H9 (cell line): ENCODE data around the gene CXCL8. TPM values are rescaled to one million over a fixed set of nuclear protein-coding genes. Genes with fewer than 3 reads are reported as not detected.

Experiments
- DNase-seq: peaks from one replicate; pipeline ENCODE4 v3.0.0-alpha.2; 2017
- H2AFZ ChIP-seq: one replicate; pipeline ENCODE4 v1.6.1; 2013; ENCODE audit warnings: mild to moderate bottlenecking, low read length, control low read depth, moderate library complexity
- H2AK5ac ChIP-seq: 2 replicates; pipeline ENCODE4 v1.6.1; 2013; ENCODE audit warnings: low read length, control low read depth, mixed read lengths; ENCODE audit not compliant: insufficient read length
- H2BK120ac ChIP-seq: one replicate; pipeline ENCODE4 v1.6.1; 2013; ENCODE audit warnings: low read depth, mild to moderate bottlenecking, low read length, control low read depth, inconsistent platforms; ENCODE audit not compliant: poor library complexity, severe bottlenecking
- H2BK12ac ChIP-seq: 2 replicates; pipeline ENCODE4 v1.6.1; 2013; ENCODE audit warnings: low read length, control low read depth, mixed read lengths, low read depth; ENCODE audit not compliant: insufficient read length
- H2BK15ac ChIP-seq: 2 replicates; pipeline ENCODE4 v1.6.1; 2013; ENCODE audit warnings: low read depth, low read length, control low read depth
- H2BK20ac ChIP-seq: one replicate; pipeline ENCODE4 v1.6.1; 2013; ENCODE audit warnings: low read depth, mild to moderate bottlenecking, low read length, control low read depth, inconsistent platforms; ENCODE audit not compliant: poor library complexity, severe bottlenecking
- H2BK5ac ChIP-seq: 2 replicates; pipeline ENCODE4 v1.6.1; 2013; ENCODE audit warnings: low read length, control low read depth, mixed read lengths; ENCODE audit not compliant: insufficient read length
- H3K14ac ChIP-seq: 2 replicates; pipeline ENCODE4 v1.6.1; 2013; ENCODE audit warnings: low read length, control low read depth; ENCODE audit not compliant: insufficient read depth
- H3K18ac ChIP-seq: 2 replicates; pipeline ENCODE4 v1.6.1; 2013; ENCODE audit warnings: low read depth, mild to moderate bottlenecking, mixed read lengths, low read length, control low read depth; ENCODE audit not compliant: insufficient read length
- H3K23ac ChIP-seq: 2 replicates; pipeline ENCODE4 v1.6.1; 2013; ENCODE audit warnings: low read length, control low read depth, mixed read lengths, low read depth; ENCODE audit not compliant: insufficient read length
- H3K23me2 ChIP-seq: 2 replicates; pipeline ENCODE4 v1.6.1; 2013; ENCODE audit warnings: low read depth, mild to moderate bottlenecking, mixed read lengths, low read length, control low read depth; ENCODE audit not compliant: insufficient read length, poor library complexity, severe bottlenecking
- H3K27ac ChIP-seq: 2 replicates; pipeline ENCODE4 v1.5.1; 2013; ENCODE audit warnings: low read length, control low read depth, mixed read lengths, low read depth; ENCODE audit not compliant: insufficient read length
- H3K27me3 ChIP-seq: 2 replicates; pipeline ENCODE4 v1.6.1; 2013; ENCODE audit warnings: low read length, control low read depth, inconsistent platforms; ENCODE audit not compliant: insufficient read depth
- H3K4ac ChIP-seq: 2 replicates; pipeline ENCODE4 v1.6.1; 2013; ENCODE audit warnings: low read depth, mild to moderate bottlenecking, control low read depth, inconsistent platforms, low read length, moderate library complexity
- H3K4me1 ChIP-seq: 2 replicates; pipeline ENCODE4 v1.6.1; 2013; ENCODE audit warnings: low read length, control low read depth, inconsistent platforms; ENCODE audit not compliant: insufficient read depth
- H3K4me2 ChIP-seq: 2 replicates; pipeline ENCODE4 v1.6.1; 2013; ENCODE audit warnings: low read length, control low read depth, mixed read lengths; ENCODE audit not compliant: insufficient read length, insufficient read depth
- H3K56ac ChIP-seq: 2 replicates; pipeline ENCODE4 v1.6.1; 2013; ENCODE audit warnings: low read depth, mild to moderate bottlenecking, mixed read lengths, low read length, control low read depth; ENCODE audit not compliant: insufficient read length
- H3K79me1 ChIP-seq: 2 replicates; pipeline ENCODE4 v1.6.1; 2013; ENCODE audit warnings: low read depth, mild to moderate bottlenecking, moderate library complexity, low read length, control low read depth, inconsistent platforms; ENCODE audit not compliant: insufficient read depth, poor library complexity, severe bottlenecking
- H3K79me2 ChIP-seq: 2 replicates; pipeline ENCODE4 v1.6.1; 2013; ENCODE audit warnings: low read length, control low read depth, inconsistent platforms; ENCODE audit not compliant: insufficient read depth
- H3K9ac ChIP-seq: 2 replicates; pipeline ENCODE4 v1.6.1; 2013; ENCODE audit warnings: low read length, control low read depth, mixed read lengths; ENCODE audit not compliant: insufficient read length; ENCODE audit errors: extremely low read depth
- H3K9me3 ChIP-seq: one replicate; pipeline ENCODE4 v1.6.1; 2013; ENCODE audit warnings: low read depth, low read length, inconsistent platforms; ENCODE audit not compliant: control insufficient read depth
- H3T11ph ChIP-seq: one replicate; pipeline ENCODE4 v1.6.1; 2013; ENCODE audit warnings: mild to moderate bottlenecking, low read length, control low read depth, inconsistent platforms
- H4K20me1 ChIP-seq: one replicate; pipeline ENCODE4 v1.6.1; 2013; ENCODE audit not compliant: control insufficient read depth, insufficient read length, insufficient read depth
- H4K5ac ChIP-seq: 2 replicates; pipeline ENCODE4 v1.6.1; 2013; ENCODE audit warnings: low read depth, mild to moderate bottlenecking, mixed read lengths, low read length, control low read depth; ENCODE audit not compliant: insufficient read length
- H4K8ac ChIP-seq: replicated peaks from 2 replicates; pipeline ENCODE4 v1.6.1; 2013; ENCODE audit warnings: low read length, control low read depth, mixed read lengths, low read depth; ENCODE audit not compliant: insufficient read length
- H4K91ac ChIP-seq: 2 replicates; pipeline ENCODE4 v1.6.1; 2013; ENCODE audit warnings: low read depth, mild to moderate bottlenecking, moderate library complexity, mixed read lengths, low read length, control low read depth; ENCODE audit not compliant: insufficient read length
- H3K27ac Mint-ChIP-seq, 3 experiments: 2 replicates in 2 of 3; 3 replicates in 1 of 3; pipeline ENCODE4 v1.8.0; 2020 to 2021; ENCODE audit warnings: mixed read lengths in 3 of 3, mild to moderate bottlenecking in 1 of 3, moderate library complexity in 1 of 3
- H3K27me3 Mint-ChIP-seq: 2 replicates; pipeline ENCODE4 v1.8.0; 2021; ENCODE audit warnings: low read depth, mild to moderate bottlenecking, moderate library complexity, mixed read lengths
- H3K36me3 Mint-ChIP-seq, 3 experiments: 2 replicates in 2 of 3; 3 replicates in 1 of 3; pipeline ENCODE4 v1.8.0; 2020 to 2021; ENCODE audit warnings: low read depth in 3 of 3, mixed read lengths in 3 of 3; ENCODE audit not compliant: insufficient read depth in 1 of 3
- H3K4me1 Mint-ChIP-seq, 2 experiments: 2 replicates each; pipeline ENCODE4 v1.8.0; 2020; ENCODE audit warnings: mixed read lengths in 2 of 2
- H3K4me3 Mint-ChIP-seq, 2 experiments: 2 replicates in 1 of 2; 3 replicates in 1 of 2; pipeline ENCODE4 v1.8.0; 2020 to 2021; ENCODE audit warnings: mild to moderate bottlenecking in 2 of 2, mixed read lengths in 2 of 2, moderate library complexity in 1 of 2
- H3K9me3 Mint-ChIP-seq, 2 experiments: 2 replicates in 1 of 2; 3 replicates in 1 of 2; pipeline ENCODE4 v1.8.0; 2020; ENCODE audit warnings: mild to moderate bottlenecking in 2 of 2, mixed read lengths in 2 of 2, moderate library complexity in 1 of 2
- CTCF ChIP-seq: fragments of 200-600 bp; sonication (generic); conservative IDR thresholded peaks from 3 replicates; pipeline ENCODE4 v1.8.0; 2021; ENCODE audit warnings: antibody characterized with exemption, mild to moderate bottlenecking
- total RNA-seq: library from RNA; stranded (reverse); gene quantifications from 2 replicates; pipeline ENCODE4 v1.2.1, GENCODE V29; 2021

Gene CXCL8
- total RNA-seq, 1 experiment from 2014 or later, result not detected

- no peak overlapping the region for H4K8ac ChIP-seq
- Mint-ChIP-seq H3K9me3 (no peaks in the 10 kb centered on the region), H3K4me1 (peaks cover 0 to 4% of the 10 kb centered on the region in 2 experiments; a peak in 1 of 4 replicates), H3K27ac (no peak overlapping the region), H3K36me3 (no peaks in the 10 kb centered on the region), H3K4me3 (no peak overlapping the region), H3K27me3 (no peaks in the 10 kb centered on the region)
- no peaks in the 10 kb centered on the region for H3K4me1 ChIP-seq
- no peak overlapping the region for H2AFZ ChIP-seq
- no peak overlapping the region for H2AK5ac ChIP-seq
- TF ChIP-seq CTCF, result no peak
- H3K56ac ChIP-seq, result no peak overlapping the region
- H2BK120ac ChIP-seq, result no peak overlapping the region
- no peaks in the 10 kb centered on the region for H4K20me1 ChIP-seq
- no peaks in the 10 kb centered on the region for H3K9me3 ChIP-seq
- H3K14ac ChIP-seq, result no peak overlapping the region
- H3K4me2 ChIP-seq, result no peak overlapping the region
- no peak overlapping the region for H4K91ac ChIP-seq
- H2BK5ac ChIP-seq, result no peak overlapping the region
- no peak overlapping the region for H4K5ac ChIP-seq
- H3K23ac ChIP-seq, result no peak overlapping the region
- H3T11ph ChIP-seq, result no peak overlapping the region
- H2BK15ac ChIP-seq, result no peak overlapping the region
- no peak overlapping the region for H3K18ac ChIP-seq
- no peaks in the 10 kb centered on the region for H3K79me1 ChIP-seq
- no peak overlapping the region for H3K9ac ChIP-seq
- no peak overlapping the region for H2BK20ac ChIP-seq
- no peaks in the 10 kb centered on the region for H3K27me3 ChIP-seq
- no peak overlapping the region for H2BK12ac ChIP-seq
- DNase-seq, result no peak
- no peak overlapping the region for H3K27ac ChIP-seq
- no peaks in the 10 kb centered on the region for H3K23me2 ChIP-seq
- H3K4ac ChIP-seq, result no peak overlapping the region
- H3K79me2 ChIP-seq, result no peaks in the 10 kb centered on the region
Observed at GRCh38 chr4:73754934-73755333, 14.6 kb downstream of the CXCL8 start.
